Muscle of leg (tissue), 11 donors: ENCODE results near the gene STMN3. TPM values are rescaled to one million over a fixed set of nuclear protein-coding genes. Genes with fewer than 3 reads are reported as not detected.
A peak's percentile ranks its signal among the peaks of the same experiment; 100 is the strongest.

Source experiments
- DNase-seq: peaks from one replicate; pipeline ENCODE4 v3.0.0; 2013
- H3K27ac ChIP-seq: one replicate; pipeline ENCODE4 v1.5.1; 2013; ENCODE audit warnings: mild to moderate bottlenecking, low read length, control low read depth
- H3K27me3 ChIP-seq: one replicate; pipeline ENCODE4 v1.6.1; 2013; ENCODE audit warnings: low read length; ENCODE audit not compliant: control insufficient read depth, insufficient read depth
- H3K36me3 ChIP-seq: one replicate; pipeline ENCODE4 v1.6.1; 2013; ENCODE audit warnings: low read length; ENCODE audit not compliant: control insufficient read depth, insufficient read depth
- H3K4me1 ChIP-seq: one replicate; pipeline ENCODE4 v1.6.1; 2013; ENCODE audit warnings: low read length; ENCODE audit not compliant: control insufficient read depth, insufficient read depth
- H3K4me3 ChIP-seq: one replicate; pipeline ENCODE4 v1.5.1; 2013; ENCODE audit warnings: low read length, control low read depth
- H3K9me3 ChIP-seq: replicated peaks from 2 replicates; pipeline ENCODE4 v1.6.1; 2013; ENCODE audit warnings: low read depth, low read length; ENCODE audit not compliant: control insufficient read depth
- WGBS: methylation state at CpG from one replicate; pipeline ENCODE4 v1.1.5; 2013; ENCODE audit warnings: missing lambda C conversion rate; ENCODE audit not compliant: insufficient coverage; 5-methylcytosine and 5-hydroxymethylcytosine counted together
- polyA plus RNA-seq, 8 donors: library from polyadenylated mRNA; unstranded; fragments of 120-200 nt; gene quantifications; one replicate each; pipeline versions ENCODE4 v1.2.1 to v1.2.3, GENCODE V29; 2013; ENCODE audit warnings: inconsistent platforms in 1 of 8, low replicate concordance in 1 of 8; ENCODE audit not compliant: insufficient read length in 8 of 8, insufficient read depth in 1 of 8
- total RNA-seq: library from RNA; stranded (reverse); fragments of 120-200 nt; gene quantifications from one replicate; pipeline ENCODE4 v1.2.4, GENCODE V29; 2013

The STMN3 gene
- total and polyA plus RNA-seq, 9 donors: 12.3 to 31.9 (median 18.4) TPM

GRCh38 chr20:63596423-63596822, 56.8 kb downstream of the STMN3 start:
- no peak overlapping the region for H3K4me3 ChIP-seq
- no peaks in the 10 kb centered on the region for H3K9me3 ChIP-seq
- no peaks in the 10 kb centered on the region for H3K4me1 ChIP-seq
- WGBS: 86% methylated on average over 4 of the region's 6 CpGs
- H3K36me3 ChIP-seq: peaks cover 76% of the 10 kb centered on the region
- no peaks in the 10 kb centered on the region for H3K27me3 ChIP-seq
- no peak overlapping the region for H3K27ac ChIP-seq
- no peak for DNase-seq

DNA sequence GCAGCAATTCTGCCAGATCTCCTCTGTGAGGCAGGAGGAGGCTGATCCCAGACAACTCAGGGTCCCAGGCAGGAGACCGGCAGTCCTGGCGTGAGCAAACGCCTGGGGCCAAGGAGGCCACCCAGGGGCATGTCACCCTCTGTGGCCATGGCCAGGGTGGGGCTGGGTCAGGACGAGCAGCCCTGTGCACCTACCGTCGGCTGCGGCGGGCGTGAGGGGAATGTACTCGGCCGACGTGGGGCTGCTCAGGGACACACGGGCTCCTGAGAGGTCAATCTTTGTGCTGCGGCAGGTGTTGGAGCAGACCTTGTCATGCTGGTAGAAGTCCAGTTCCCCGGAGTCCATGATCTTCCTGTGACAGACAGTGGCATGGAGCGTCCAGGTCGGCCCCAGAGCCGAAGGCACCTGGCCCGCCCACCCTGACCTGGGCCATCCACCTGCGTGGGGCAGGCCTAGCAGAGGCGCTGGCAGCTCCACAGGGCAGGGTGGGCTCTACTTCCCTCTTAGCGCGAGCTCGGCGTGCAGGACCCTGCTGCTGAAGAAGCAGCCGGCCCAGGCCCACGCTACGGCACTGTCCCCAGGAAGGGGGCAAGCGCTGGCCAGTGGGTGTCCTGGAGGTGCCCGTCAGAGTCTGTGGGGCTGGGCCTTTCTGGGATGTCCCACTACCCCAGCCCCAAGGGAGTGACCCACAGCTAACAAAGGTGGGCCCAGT, 57.7 kb downstream of the STMN3 start:
- WGBS: 89% methylated on average over 30 of the region's 30 CpGs

DNA sequence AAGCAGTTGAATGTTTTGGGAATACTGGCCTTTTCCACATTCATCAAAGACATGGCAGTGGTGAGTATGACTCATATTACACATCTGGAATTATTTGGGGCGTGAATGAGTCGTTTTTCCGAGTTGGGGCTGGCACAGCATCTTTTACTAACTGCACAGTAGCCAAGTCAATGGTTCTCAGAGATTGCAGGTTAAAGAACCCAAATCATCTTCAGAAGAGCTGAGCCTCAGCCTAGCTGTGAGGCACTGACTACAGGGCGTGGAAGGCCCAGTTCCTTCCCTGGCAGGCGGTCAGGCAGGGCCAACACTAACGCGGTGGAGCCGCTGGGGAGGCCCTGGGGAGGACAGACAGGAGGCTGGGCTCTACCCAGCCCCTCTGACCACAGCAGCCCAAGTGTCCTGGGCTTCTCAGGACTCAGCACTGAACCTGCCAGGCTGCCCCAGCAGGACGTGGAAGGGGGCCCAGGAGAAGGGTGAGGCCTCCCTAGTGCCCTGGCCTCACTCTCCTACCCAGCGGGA, 59.1 kb downstream of the STMN3 start:
- H3K36me3 ChIP-seq: peaks cover 85% of the 10 kb centered on the region
- no peak overlapping the region for H3K4me3 ChIP-seq
- no peak overlapping the region for H3K27ac ChIP-seq
- DNase-seq: peak; percentile 62
- H3K9me3 ChIP-seq: no peaks in the 10 kb centered on the region
- H3K27me3 ChIP-seq: no peaks in the 10 kb centered on the region
- H3K4me1 ChIP-seq: no peaks in the 10 kb centered on the region
- 75% methylated on average over 7 of the region's 10 CpGs for WGBS

More for the DNA sequence above, 57.7 kb downstream of the STMN3 start:
- H3K27ac ChIP-seq: no peak overlapping the region
- H3K4me1 ChIP-seq: no peaks in the 10 kb centered on the region
- H3K4me3 ChIP-seq: no peak overlapping the region
- no peaks in the 10 kb centered on the region for H3K9me3 ChIP-seq
- H3K27me3 ChIP-seq: no peaks in the 10 kb centered on the region
- no peak for DNase-seq
- peaks cover 78% of the 10 kb centered on the region for H3K36me3 ChIP-seq

DNA sequence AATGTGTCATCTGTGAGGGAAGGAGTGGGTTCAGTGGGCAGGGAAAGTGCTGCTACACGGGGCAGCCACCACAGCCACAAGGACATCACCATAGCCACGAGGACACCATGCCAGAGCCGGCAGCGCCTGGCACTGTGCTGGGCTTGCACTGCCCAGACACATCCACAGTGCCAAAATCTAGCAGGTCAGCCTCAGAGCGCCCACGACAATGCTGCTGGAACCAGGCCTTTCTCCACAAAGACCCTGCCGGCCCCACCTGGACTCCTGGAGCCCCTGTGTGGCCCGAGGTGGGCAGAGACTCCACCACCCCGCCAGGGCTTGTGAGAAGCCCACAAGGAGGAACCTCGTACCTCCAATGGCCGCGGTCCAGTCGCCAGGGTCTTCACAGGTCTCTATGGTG, 60.6 kb downstream of the STMN3 start:
- no peaks in the 10 kb centered on the region for H3K9me3 ChIP-seq
- peaks cover 9% of the 10 kb centered on the region for H3K4me1 ChIP-seq
- H3K27me3 ChIP-seq: no peaks in the 10 kb centered on the region
- 92% methylated on average over 8 of the region's 13 CpGs for WGBS
- DNase-seq: no peak
- H3K27ac ChIP-seq: no peak overlapping the region
- H3K36me3 ChIP-seq: peaks cover 88% of the 10 kb centered on the region
- no peak overlapping the region for H3K4me3 ChIP-seq

DNA sequence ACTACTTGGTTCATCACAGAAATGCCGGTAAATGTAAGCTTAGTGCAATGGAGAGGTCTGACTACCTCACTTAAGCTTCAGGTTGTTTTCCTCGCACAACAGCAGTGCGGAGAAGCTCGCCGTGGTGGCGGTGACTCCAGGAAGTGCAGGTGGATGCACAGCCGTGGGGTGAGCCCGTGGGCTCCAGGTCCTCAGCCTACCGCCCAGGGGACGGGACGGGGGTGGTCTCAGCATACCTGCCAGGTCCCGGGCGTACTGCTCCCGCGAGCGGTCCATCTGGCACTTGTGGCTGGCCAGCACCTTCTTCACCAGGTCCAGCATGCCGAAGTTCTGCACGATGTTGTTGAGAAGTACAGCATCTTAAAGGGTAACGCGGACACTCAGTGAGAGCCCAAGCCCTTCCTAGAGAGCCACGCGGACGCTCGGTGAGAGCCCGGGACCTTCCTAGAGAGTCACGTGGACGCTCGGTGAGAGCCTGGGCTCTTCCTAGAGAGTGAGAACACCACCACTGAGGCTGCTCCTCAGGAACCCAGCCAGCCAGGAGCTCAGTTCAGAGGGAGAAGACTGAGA, 61.4 kb downstream of the STMN3 start:
- peaks cover 87% of the 10 kb centered on the region for H3K36me3 ChIP-seq
- DNase-seq: no peak
- H3K27ac ChIP-seq: no peak overlapping the region
- whole genome bisulfite sequencing: 91% methylated on average over 28 of the region's 28 CpGs
- H3K4me3 ChIP-seq: no peak overlapping the region
- no peaks in the 10 kb centered on the region for H3K27me3 ChIP-seq
- H3K9me3 ChIP-seq: no peaks in the 10 kb centered on the region
- peaks cover 10% of the 10 kb centered on the region for H3K4me1 ChIP-seq

DNA sequence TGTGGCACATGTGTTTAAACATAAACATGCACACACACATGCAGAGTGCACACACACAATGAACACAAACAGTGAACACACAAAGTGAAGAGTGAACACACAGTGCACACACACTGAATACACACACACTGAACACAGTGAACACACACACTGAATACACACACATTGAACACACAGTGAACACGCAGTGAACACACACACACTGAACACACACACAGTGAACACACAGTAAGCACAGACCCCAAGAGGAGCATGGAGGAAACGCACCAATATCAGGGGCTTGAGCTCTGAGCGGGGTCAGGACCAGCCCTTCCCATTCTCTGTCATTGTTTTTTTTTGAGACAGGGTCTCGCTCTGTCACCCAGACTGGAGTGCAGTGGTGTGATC, 62.1 kb downstream of the STMN3 start:
- Histone ChIP-seq H3K9me3 (no peaks in the 10 kb centered on the region), H3K27ac (no peak overlapping the region), H3K36me3 (peaks cover 84% of the 10 kb centered on the region), H3K4me3 (no peak overlapping the region), H3K4me1 (peaks cover 10% of the 10 kb centered on the region), H3K27me3 (no peaks in the 10 kb centered on the region)
- WGBS: no CpG with 5 or more reads among the region's 4 CpGs
- DNase-seq: no peak

DNA sequence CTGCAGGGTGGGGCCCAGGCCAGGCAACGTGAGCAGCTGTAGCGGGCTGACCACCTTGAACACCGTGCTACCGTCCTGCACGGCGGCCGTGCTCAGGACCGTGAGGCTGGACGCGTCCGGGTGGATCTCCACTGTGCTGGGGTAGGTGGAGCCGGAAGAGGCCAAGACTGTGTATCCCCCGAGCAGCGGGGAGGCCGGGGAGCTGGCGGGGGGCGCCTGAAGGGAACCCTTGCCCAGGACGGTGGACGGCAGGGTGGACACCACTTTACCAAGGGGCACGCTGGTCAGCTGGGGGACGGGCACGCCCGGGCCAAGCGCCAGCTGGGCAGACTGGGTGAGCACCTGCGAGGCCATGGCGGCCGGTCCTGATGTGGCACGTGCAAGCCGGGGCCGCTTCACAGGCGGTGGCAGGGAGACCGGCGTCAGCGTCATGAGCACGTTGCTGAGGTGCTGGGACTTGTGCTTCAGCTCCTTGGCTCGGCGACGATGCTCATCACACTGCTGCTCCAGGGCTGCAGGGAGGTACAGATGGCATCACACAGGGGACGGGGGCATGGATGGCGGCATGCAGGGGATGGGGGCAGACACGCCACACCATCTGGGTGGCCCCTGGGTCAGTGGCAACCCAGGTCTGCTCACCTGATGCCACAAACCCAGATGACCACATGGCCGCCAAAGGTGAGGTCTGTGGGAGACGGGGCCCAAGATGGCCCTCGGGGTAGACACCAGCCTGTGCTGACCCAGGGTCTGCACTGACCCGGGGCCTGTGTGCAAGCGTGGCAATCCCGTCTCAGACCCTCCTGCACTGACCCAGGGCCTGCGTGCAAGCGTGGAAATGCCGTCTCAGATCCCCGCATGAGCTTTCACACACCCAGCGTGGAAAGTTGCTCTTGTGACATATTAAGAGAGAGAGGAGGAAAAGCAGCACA, 62.7 kb downstream of the STMN3 start:
- Histone ChIP-seq H3K27ac (no peak overlapping the region), H3K9me3 (no peaks in the 10 kb centered on the region), H3K27me3 (no peaks in the 10 kb centered on the region), H3K4me1 (peaks cover 10% of the 10 kb centered on the region), H3K36me3 (peaks cover 78% of the 10 kb centered on the region), H3K4me3 (no peak overlapping the region)
- WGBS: 91% methylated on average over 40 of the region's 52 CpGs
- no peak for DNase-seq

Other genes with a start within 250 kb of the STMN3 start
- gene KCNQ2, start 180.8 kb downstream of the STMN3 start, total RNA-seq: 2.9 TPM
- 10 to 100 TPM in 2 of 8 donors, 1 to 10 TPM in 6; 2.9 to 11.5 (median 7.1) TPM for gene KCNQ2, start 180.8 kb downstream of the STMN3 start, polyA plus RNA-seq
- 330 TPM for gene EEF1A2, start 154.3 kb downstream of the STMN3 start, total RNA-seq
- gene EEF1A2, start 154.3 kb downstream of the STMN3 start, polyA plus RNA-seq: 100 to 1,000 TPM; 377 to 890 (median 715) TPM
- gene PPDPF, start 132.7 kb downstream of the STMN3 start, total RNA-seq: 47.3 TPM
- 100 to 1,000 TPM; 172 to 370 (median 233) TPM for gene PPDPF, start 132.7 kb downstream of the STMN3 start, polyA plus RNA-seq
- not detected for gene PTK6, start 116.0 kb downstream of the STMN3 start, total RNA-seq
- gene PTK6, start 116.0 kb downstream of the STMN3 start, polyA plus RNA-seq: under 1 TPM; 0.08 to 0.61 (median 0.34) TPM
- not detected for gene SRMS, start 105.7 kb downstream of the STMN3 start, total RNA-seq
- gene SRMS, start 105.7 kb downstream of the STMN3 start, polyA plus RNA-seq: not detected
- 0.09 TPM for gene FNDC11, start 99.3 kb downstream of the STMN3 start, total RNA-seq
- gene FNDC11, start 99.3 kb downstream of the STMN3 start, polyA plus RNA-seq: under 1 TPM; 0.07 to 0.31 (median 0.14) TPM
- 5.8 TPM for gene HELZ2, start 79.2 kb downstream of the STMN3 start, total RNA-seq
- 10 to 100 TPM in 1 of 8 donors, 1 to 10 TPM in 7; 5.8 to 12.4 (median 7.6) TPM for gene HELZ2, start 79.2 kb downstream of the STMN3 start, polyA plus RNA-seq
- gene GMEB2, start 26.3 kb downstream of the STMN3 start, total RNA-seq: 5.9 TPM
- gene GMEB2, start 26.3 kb downstream of the STMN3 start, polyA plus RNA-seq: 1 to 10 TPM; 7.1 to 9.5 (median 8.1) TPM
- gene RTEL1, start 4.9 kb upstream of the STMN3 start, total RNA-seq: 8.4 TPM
- 10 to 100 TPM in 5 of 8 donors, 1 to 10 TPM in 3; 8.7 to 13.3 (median 11.1) TPM for gene RTEL1, start 4.9 kb upstream of the STMN3 start, polyA plus RNA-seq
- 1.6 TPM for gene TNFRSF6B, start 43.2 kb upstream of the STMN3 start, total RNA-seq
- gene TNFRSF6B, start 43.2 kb upstream of the STMN3 start, polyA plus RNA-seq: 1 to 10 TPM in 7 of 8 donors, under 1 TPM in 1; 0.55 to 2.4 (median 1.3) TPM
- gene ARFRP1, start 54.6 kb upstream of the STMN3 start, total RNA-seq: 32.8 TPM
- 10 to 100 TPM; 26.2 to 33.0 (median 31.0) TPM for gene ARFRP1, start 54.6 kb upstream of the STMN3 start, polyA plus RNA-seq
- gene ZGPAT, start 54.6 kb upstream of the STMN3 start, total RNA-seq: 13.1 TPM
- 10 to 100 TPM; 13.0 to 18.2 (median 16.4) TPM for gene ZGPAT, start 54.6 kb upstream of the STMN3 start, polyA plus RNA-seq
- gene LIME1, start 83.2 kb upstream of the STMN3 start, total RNA-seq: 6.4 TPM
- 1 to 10 TPM; 2.5 to 8.1 (median 4.8) TPM for gene LIME1, start 83.2 kb upstream of the STMN3 start, polyA plus RNA-seq
- gene SLC2A4RG, start 86.4 kb upstream of the STMN3 start, total RNA-seq: 58.2 TPM
- gene SLC2A4RG, start 86.4 kb upstream of the STMN3 start, polyA plus RNA-seq: 100 to 1,000 TPM; 112 to 160 (median 133) TPM
- 20.7 TPM for gene ZBTB46, start 177.8 kb upstream of the STMN3 start, total RNA-seq
- 10 to 100 TPM; 14.2 to 20.9 (median 18.2) TPM for gene ZBTB46, start 177.8 kb upstream of the STMN3 start, polyA plus RNA-seq
- not detected for gene ABHD16B, start 208.1 kb upstream of the STMN3 start, total RNA-seq
- gene ABHD16B, start 208.1 kb upstream of the STMN3 start, polyA plus RNA-seq: not detected
- gene TPD52L2, start 211.8 kb upstream of the STMN3 start, total RNA-seq: 48.9 TPM
- gene TPD52L2, start 211.8 kb upstream of the STMN3 start, polyA plus RNA-seq: 10 to 100 TPM; 69.0 to 86.7 (median 79.4) TPM
- gene DNAJC5, start 241.7 kb upstream of the STMN3 start, total RNA-seq: 29.7 TPM
- gene DNAJC5, start 241.7 kb upstream of the STMN3 start, polyA plus RNA-seq: 10 to 100 TPM; 26.8 to 37.9 (median 32.4) TPM